GM19328 (cell line): ENCODE data around the gene RFESD.

Experiments
- ATAC-seq: cut with Tn5 transposase; IDR thresholded peaks from one replicate; pipeline ENCODE4 v1.9.1; 2021; ENCODE audit warnings: mild to moderate bottlenecking, moderate library complexity; ENCODE audit not compliant: unreplicated experiment

RFESD gene

GRCh38 chr5:95660060-95660459 is 13.5 kb downstream of the RFESD start:
- no peak for ATAC-seq

- no peak for ATAC-seq
Observed at GRCh38 chr5:95662946-95663345, 16.4 kb downstream of the RFESD start.

- no peak for ATAC-seq
Observed at GRCh38 chr5:95664204-95664786, 17.7 kb downstream of the RFESD start.

GRCh38 chr5:95667061-95667618 is 20.6 kb downstream of the RFESD start:
- ATAC-seq = no peak

- no peak for ATAC-seq
Observed at GRCh38 chr5:95667678-95668077, 21.1 kb downstream of the RFESD start.

GRCh38 chr5:95668216-95668615 is 21.6 kb downstream of the RFESD start:
- no peak for ATAC-seq

- no peak for ATAC-seq
Observed at GRCh38 chr5:95668728-95669127, 22.2 kb downstream of the RFESD start.

- ATAC-seq = no peak
Observed at GRCh38 chr5:95669540-95669939, 23.0 kb downstream of the RFESD start.

GRCh38 chr5:95669985-95670384 is 23.4 kb downstream of the RFESD start:
- ATAC-seq = no peak

DNA sequence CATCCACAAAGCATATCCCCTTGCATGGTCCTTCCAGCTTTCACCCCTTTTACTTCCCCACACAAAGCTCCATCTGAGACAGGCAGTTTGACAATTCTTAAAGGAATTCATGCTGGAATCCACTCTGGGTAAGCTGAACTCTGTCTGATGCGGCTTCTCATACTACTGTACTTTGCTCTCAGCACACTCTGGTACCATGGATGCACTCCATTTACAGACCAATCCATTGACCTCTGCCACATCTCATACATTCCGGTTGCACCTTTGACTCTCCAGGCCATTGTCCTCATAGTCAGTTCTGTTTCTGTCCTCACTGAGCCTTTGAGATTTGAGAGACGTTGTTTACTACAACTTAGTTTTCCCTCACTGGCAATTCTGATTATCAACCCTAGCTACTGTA is 24.0 kb downstream of the RFESD start:
- ATAC-seq = no peak

DNA sequence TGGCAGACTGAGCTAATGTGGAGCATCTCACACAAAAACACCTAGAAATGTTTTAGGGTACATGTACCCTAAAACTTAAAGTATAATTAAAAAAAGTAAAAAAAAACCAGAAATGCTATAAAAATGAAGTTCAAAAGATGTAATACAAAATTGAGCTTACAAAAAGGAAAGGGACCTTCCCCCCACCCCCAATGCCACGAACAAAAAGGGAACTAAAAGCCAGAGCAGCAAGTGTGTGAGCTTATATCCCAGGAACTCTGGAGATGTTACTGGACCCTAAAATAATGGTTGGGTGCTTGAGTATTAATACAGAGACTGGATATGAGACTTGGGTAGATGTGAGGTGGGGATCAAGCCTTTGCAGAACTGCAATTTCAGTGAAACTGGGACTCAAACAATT is 25.2 kb downstream of the RFESD start:
- ATAC-seq = no peak

DNA sequence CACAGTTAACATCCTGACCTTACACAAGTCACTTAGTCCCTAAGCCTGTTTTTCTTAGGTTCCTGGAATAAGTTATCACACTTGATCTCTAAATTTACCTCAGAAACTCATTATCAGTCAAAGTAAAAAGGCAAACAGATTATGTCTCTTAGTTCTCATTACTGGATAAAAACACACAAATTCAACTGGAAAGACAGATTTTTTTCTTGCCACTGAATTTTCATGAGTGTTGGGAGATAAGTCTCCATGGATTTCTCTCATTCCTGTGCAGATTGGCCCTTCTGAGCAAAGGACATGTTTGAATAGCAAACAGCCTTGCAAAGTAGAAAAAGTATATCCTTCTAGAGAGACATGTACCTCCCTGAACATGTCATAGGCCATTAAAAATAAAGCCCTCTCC is 26.1 kb downstream of the RFESD start:
- no peak for ATAC-seq

- ATAC-seq = no peak
Observed at GRCh38 chr5:95673081-95673480, 26.5 kb downstream of the RFESD start.

GRCh38 chr5:95682891-95683290 is 36.3 kb downstream of the RFESD start, which contains the start of gene SPATA9:
Gene SPATA9, minus strand, starts transcription at chr5:95682991. Its CDS starts 137 bp downstream, at chr5:95682854.
- ATAC-seq = no peak

DNA sequence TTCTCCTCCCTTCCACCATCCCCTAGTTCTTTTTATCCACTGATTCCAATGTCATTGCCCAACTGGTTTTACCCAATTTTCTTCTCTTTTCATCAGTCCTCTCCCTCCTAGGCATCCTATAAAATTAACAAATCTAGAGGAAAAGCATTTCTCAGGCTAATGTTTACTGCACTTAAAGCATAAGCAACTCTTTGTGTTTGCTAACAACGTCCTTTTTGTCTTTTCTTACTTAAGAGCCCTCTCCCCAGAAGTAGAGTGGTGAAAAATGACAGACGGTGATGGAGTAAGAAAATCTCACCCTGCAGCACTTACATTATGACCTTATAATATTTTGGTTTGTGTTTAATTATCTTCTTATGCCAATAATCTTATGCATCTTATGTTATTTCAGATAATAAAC is 37.8 kb downstream of the RFESD start:
- no peak for ATAC-seq

- ATAC-seq = no peak
Observed at GRCh38 chr5:95686651-95687050, 40.1 kb downstream of the RFESD start.

GRCh38 chr5:95689680-95690079 is 43.1 kb downstream of the RFESD start:
- no peak for ATAC-seq

- ATAC-seq = no peak
Observed at GRCh38 chr5:95690333-95690732, 43.8 kb downstream of the RFESD start.

DNA sequence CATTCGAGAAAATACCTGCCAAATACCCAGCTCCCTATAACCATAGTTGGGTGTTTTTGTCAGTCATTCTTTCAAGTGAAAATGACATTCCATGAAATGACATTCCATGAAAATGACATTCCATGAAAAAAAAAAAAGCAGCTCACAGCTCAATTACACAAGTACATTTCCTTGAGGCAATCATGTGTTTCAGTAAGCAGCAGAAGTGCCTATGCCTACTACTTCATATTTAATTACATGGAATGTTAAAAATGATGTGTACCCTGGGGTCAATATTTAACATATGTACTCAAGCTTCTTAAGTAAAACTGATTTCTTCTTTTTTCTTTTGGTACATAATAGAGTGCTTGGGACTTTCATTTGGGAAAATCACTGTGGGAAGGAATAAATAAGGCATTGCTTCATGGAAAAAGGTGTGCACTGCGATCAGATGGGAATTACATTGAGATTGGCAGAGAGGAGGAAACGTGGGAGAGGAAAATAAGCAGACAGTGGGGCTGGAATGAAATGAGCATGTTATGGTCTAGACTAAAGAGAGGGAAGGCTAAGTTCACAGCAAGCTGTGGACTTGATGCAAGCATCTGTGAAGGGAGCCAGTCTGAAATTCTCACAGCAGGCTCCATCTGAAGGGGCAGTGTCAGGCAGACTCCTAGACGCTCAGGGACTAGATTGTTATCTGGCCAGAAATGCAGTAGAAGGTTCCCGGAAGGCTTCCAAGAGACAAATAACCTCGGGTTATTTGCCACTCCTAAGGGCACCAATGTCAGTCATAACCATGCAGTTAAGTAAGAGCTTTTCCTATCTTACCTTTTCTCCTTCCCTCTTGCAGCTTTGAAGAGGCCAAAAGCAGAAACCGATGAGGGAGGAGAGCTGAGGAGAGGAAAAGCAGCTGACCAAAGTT is 51.5 kb downstream of the RFESD start:
- no peak for ATAC-seq

DNA sequence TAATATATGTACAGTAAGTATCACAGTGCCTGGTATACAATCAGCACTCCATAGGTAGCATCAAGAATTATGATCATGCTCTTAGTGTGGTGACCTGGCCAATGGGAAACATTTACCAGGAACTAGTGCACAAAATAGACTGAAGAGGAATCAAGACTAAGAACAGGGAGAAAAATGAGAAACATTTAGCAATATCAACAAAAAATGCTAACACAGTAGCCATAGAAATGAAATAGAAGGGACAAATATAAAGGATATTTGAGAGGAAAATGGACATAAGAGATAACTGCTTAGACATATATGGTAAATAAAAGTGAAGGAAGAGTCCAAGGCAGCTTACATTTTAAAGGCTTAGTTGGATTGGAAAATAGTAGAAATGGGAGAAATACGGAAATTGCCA is 52.8 kb downstream of the RFESD start:
- ATAC-seq = no peak

GRCh38 chr5:95701074-95701473 is 54.5 kb downstream of the RFESD start:
- no peak for ATAC-seq

GRCh38 chr5:95704150-95704549 is 57.6 kb downstream of the RFESD start:
- ATAC-seq = no peak
